Hematopoietic multipotent progenitor cell treated with erythropoietin and hydrocortisone succinate and interleukin-3 and kit ligand, for 17 days (in vitro differentiated cells): ENCODE data around the gene BCAS3.
"Not testable (repeated sequence)": the region's sequence is repeated elsewhere in the genome, so short reads cannot be mapped to it uniquely, and the experiment has no call there.

ENCODE experiments used
- DNase-seq: peaks from one replicate; pipeline ENCODE4 v3.0.0-alpha.2; 2015; ENCODE audit warnings: low spot score

Gene BCAS3

GRCh38 chr17:61338000-61338798 is 660.5 kb downstream of the BCAS3 start:
- DNase-seq, result no peak

GRCh38 chr17:61338874-61339478 is 661.3 kb downstream of the BCAS3 start:
- DNase-seq, result no peak

- no peak for DNase-seq
Observed at GRCh38 chr17:61340431-61341209, 663.0 kb downstream of the BCAS3 start.

GRCh38 chr17:61343576-61343975 is 665.9 kb downstream of the BCAS3 start:
- no peak for DNase-seq

GRCh38 chr17:61345061-61345460 is 667.4 kb downstream of the BCAS3 start:
- no peak for DNase-seq

GRCh38 chr17:61345825-61346666 is 668.4 kb downstream of the BCAS3 start:
- DNase-seq, result no peak

- no peak for DNase-seq
Observed at GRCh38 chr17:61349350-61349749, 671.7 kb downstream of the BCAS3 start.

GRCh38 chr17:61351745-61352407 is 674.2 kb downstream of the BCAS3 start:
- DNase-seq, result no peak

- DNase-seq, result no peak
Observed at GRCh38 chr17:61352408-61352770, 674.7 kb downstream of the BCAS3 start.

- no peak for DNase-seq
Observed at GRCh38 chr17:61352781-61353491, 675.3 kb downstream of the BCAS3 start.

GRCh38 chr17:61353615-61354014 is 676.0 kb downstream of the BCAS3 start:
- no peak for DNase-seq

- no peak for DNase-seq
Observed at GRCh38 chr17:61354895-61355874, 677.5 kb downstream of the BCAS3 start.

- DNase-seq, result not testable (repeated sequence)
Observed at GRCh38 chr17:61357061-61357460, 679.4 kb downstream of the BCAS3 start.

GRCh38 chr17:61359513-61359912 is 681.9 kb downstream of the BCAS3 start:
- DNase-seq, result not testable (repeated sequence)

GRCh38 chr17:61360318-61360943 is 682.8 kb downstream of the BCAS3 start:
- no peak for DNase-seq

- DNase-seq, result no peak
Observed at GRCh38 chr17:61361084-61361483, 683.4 kb downstream of the BCAS3 start.

GRCh38 chr17:61362396-61362795 is 684.7 kb downstream of the BCAS3 start:
- DNase-seq, result no peak

- DNase-seq, result no peak
Observed at GRCh38 chr17:61362852-61363600, 685.4 kb downstream of the BCAS3 start.
